SK-N-MC (cell line): ENCODE data around the gene CACNA1C.
A peak's percentile ranks its signal among the peaks of the same experiment; 100 is the strongest.

Experiments used
- DNase-seq: peaks from one replicate; pipeline ENCODE4 v3.0.0-alpha.2; 2011; ENCODE audit warnings: low read depth, low spot score
- H3K27ac ChIP-seq: fragments of 200-600 bp; sonication (generic); 2 replicates; pipeline ENCODE4 v1.5.1; 2016; ENCODE audit warnings: mixed run types
- H3K36me3 ChIP-seq: fragments of 200-600 bp; sonication (generic); 2 replicates; pipeline ENCODE4 v1.6.1; 2017; ENCODE audit warnings: antibody characterized with exemption, low read length, mixed read lengths; ENCODE audit not compliant: insufficient read depth
- H3K4me3 ChIP-seq: fragments of 200-600 bp; sonication (generic); 2 replicates; pipeline ENCODE4 v1.5.1; 2016
- H3K9ac ChIP-seq: fragments of 200-600 bp; sonication (generic); 2 replicates; pipeline ENCODE4 v1.8.0; 2017; ENCODE audit warnings: mixed run types, mixed read lengths; ENCODE audit not compliant: insufficient read length
- H3K9me3 ChIP-seq: fragments of 200-600 bp; sonication (generic); 2 replicates; pipeline ENCODE4 v1.6.1; 2017; ENCODE audit warnings: low read depth, mild to moderate bottlenecking, antibody characterized with exemption, low read length, moderate library complexity, mixed read lengths
- EZH2 ChIP-seq: fragments of 200-600 bp; sonication (generic); IDR thresholded peaks from one replicate; pipeline ENCODE4 v1.6.1; 2017; ENCODE audit warnings: antibody characterized with exemption
- FOXP2 ChIP-seq: optimal IDR thresholded peaks from 2 replicates; pipeline ENCODE3; 2011; ENCODE audit warnings: mild to moderate bottlenecking, moderate library complexity; ENCODE audit not compliant: insufficient read depth; ENCODE audit errors: extremely low read length, control extremely low read depth
- POLR2AphosphoS5 ChIP-seq: IDR thresholded peaks from 2 replicates; pipeline ENCODE4 v1.6.1; 2012; ENCODE audit warnings: mild to moderate bottlenecking, low read depth, low read length, borderline replicate concordance

Gene CACNA1C

DNA sequence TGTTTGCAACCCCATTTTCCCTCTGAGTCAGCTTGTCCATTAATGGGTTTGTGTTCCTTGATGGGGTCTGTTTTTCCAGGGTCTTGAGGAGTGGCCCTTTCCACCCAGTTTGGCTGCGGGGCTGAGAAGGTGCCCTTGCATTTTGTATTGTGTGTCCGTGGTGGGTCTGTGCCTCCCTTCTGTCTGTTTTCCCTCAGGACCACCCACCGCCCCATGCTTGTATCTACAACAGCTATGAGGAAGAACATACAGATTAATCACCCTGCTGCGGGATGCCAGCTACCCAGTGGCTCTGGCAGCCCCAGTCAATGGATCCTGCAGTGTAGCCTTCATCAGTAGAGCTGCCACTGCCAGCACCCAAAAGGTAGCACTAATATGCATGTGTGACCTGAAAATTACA is 235.7 kb downstream of the CACNA1C start:
- Histone ChIP-seq H3K9me3 (no peaks in the 10 kb centered on the region), H3K36me3 (no peaks in the 10 kb centered on the region), H3K9ac (no peak overlapping the region), H3K4me3 (peak overlapping the region; percentile 68), H3K27ac (peak overlapping the region; percentile 99)
- no peak for DNase-seq
- no peak for TF ChIP-seq POLR2AphosphoS5
- no peak for TF ChIP-seq EZH2
- TF ChIP-seq FOXP2, result no peak

GRCh38 chr12:2288875-2289274 is 236.1 kb downstream of the CACNA1C start:
- peak; percentile 25; the same call in 1 of the 2 replicates for TF ChIP-seq POLR2AphosphoS5
- peak; percentile 71 for TF ChIP-seq FOXP2
- TF ChIP-seq EZH2, result no peak

GRCh38 chr12:2289525-2289924 is 236.7 kb downstream of the CACNA1C start:
- peak overlapping the region; percentile 99 for H3K27ac ChIP-seq
- no peaks in the 10 kb centered on the region for H3K9me3 ChIP-seq
- no peaks in the 10 kb centered on the region for H3K36me3 ChIP-seq
- DNase-seq, result no peak
- H3K4me3 ChIP-seq, result peak overlapping the region; percentile 68
- TF ChIP-seq POLR2AphosphoS5, result no peak
- no peak for TF ChIP-seq FOXP2
- no peak for TF ChIP-seq EZH2
- H3K9ac ChIP-seq, result no peak overlapping the region

More at GRCh38 chr12:2288875-2289274, 236.1 kb downstream of the CACNA1C start:
- Histone ChIP-seq H3K4me3 (peak overlapping the region; percentile 68), H3K27ac (peak overlapping the region; percentile 99), H3K36me3 (no peaks in the 10 kb centered on the region), H3K9ac (no peak overlapping the region), H3K9me3 (no peaks in the 10 kb centered on the region)
- peak; percentile 86 for DNase-seq

- Histone ChIP-seq H3K4me3 (no peak overlapping the region), H3K9me3 (no peaks in the 10 kb centered on the region), H3K27ac (0 out of 2 replicates have a peak overlapping the region, but pooled peaks have one; percentile 99), H3K36me3 (no peaks in the 10 kb centered on the region), H3K9ac (no peak overlapping the region)
- no peak for DNase-seq
- TF ChIP-seq EZH2, result no peak
These were observed 237.3 kb downstream of the CACNA1C start for GRCh38 chr12:2290091-2290490.

- no peaks in the 10 kb centered on the region for H3K9me3 ChIP-seq
- H3K27ac ChIP-seq, result peak overlapping the region; percentile 4; the same call in 1 of the 2 replicates
- no peaks in the 10 kb centered on the region for H3K36me3 ChIP-seq
- DNase-seq, result no peak
- no peak for TF ChIP-seq EZH2
- TF ChIP-seq FOXP2, result no peak
- TF ChIP-seq POLR2AphosphoS5, result no peak
- no peak overlapping the region for H3K9ac ChIP-seq
- H3K4me3 ChIP-seq, result no peak overlapping the region
These were observed 237.8 kb downstream of the CACNA1C start for GRCh38 chr12:2290516-2291065.

- H3K9me3 ChIP-seq, result no peaks in the 10 kb centered on the region
- no peaks in the 10 kb centered on the region for H3K36me3 ChIP-seq
- no peak overlapping the region for H3K9ac ChIP-seq
- no peak for DNase-seq
- H3K27ac ChIP-seq, result no peak overlapping the region
- TF ChIP-seq POLR2AphosphoS5 (no peak), FOXP2 (no peak), EZH2 (no peak)
- no peak overlapping the region for H3K4me3 ChIP-seq
These were observed 238.5 kb downstream of the CACNA1C start for GRCh38 chr12:2291182-2291832.

DNA sequence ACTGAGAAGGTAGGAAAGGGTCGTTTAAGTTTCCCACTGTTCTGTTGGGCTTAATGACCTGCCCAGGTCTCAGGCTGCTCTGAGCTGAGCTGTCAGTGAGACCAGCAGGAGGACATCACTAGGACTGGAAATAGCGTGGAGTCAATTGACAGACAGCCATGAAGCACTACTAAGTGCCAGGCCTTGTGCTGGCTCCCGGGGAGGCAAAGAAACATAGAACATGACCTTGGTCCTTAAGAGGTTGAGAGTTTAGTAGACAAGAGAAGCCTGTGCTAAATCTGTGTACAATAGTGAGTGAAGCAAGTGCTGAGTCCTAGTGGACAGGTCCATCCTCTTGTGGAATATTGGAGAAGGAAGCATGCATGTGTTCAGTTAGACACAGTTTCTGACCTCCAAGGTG is 239.2 kb downstream of the CACNA1C start:
- H3K27ac ChIP-seq, result no peak overlapping the region
- H3K9me3 ChIP-seq, result no peaks in the 10 kb centered on the region
- no peak overlapping the region for H3K4me3 ChIP-seq
- H3K36me3 ChIP-seq, result no peaks in the 10 kb centered on the region
- no peak for TF ChIP-seq EZH2
- TF ChIP-seq FOXP2, result no peak
- no peak for TF ChIP-seq POLR2AphosphoS5
- no peak overlapping the region for H3K9ac ChIP-seq
- DNase-seq, result no peak

GRCh38 chr12:2292560-2292959 is 239.8 kb downstream of the CACNA1C start:
- DNase-seq, result no peak
- H3K36me3 ChIP-seq, result no peaks in the 10 kb centered on the region
- H3K9me3 ChIP-seq, result no peaks in the 10 kb centered on the region
- no peak overlapping the region for H3K4me3 ChIP-seq
- peak overlapping the region; percentile 72 for H3K27ac ChIP-seq
- no peak for TF ChIP-seq POLR2AphosphoS5
- H3K9ac ChIP-seq, result no peak overlapping the region
